MV-4-11 (cell line): Measurements from ENCODE around the gene RGS17.

Experiments used
- DNase-seq: peaks from one replicate; lab custom pipeline; 2025; lab: John Stamatoyannopoulos, UW

RGS17 gene

GRCh38 chr6:153083869-153084268 is 47.2 kb downstream of the RGS17 start:
- DNase-seq = no peak

GRCh38 chr6:153081914-153082313 is 49.2 kb downstream of the RGS17 start:
- DNase-seq = no peak

- DNase-seq = no peak
Observed at GRCh38 chr6:153076431-153076830, 54.7 kb downstream of the RGS17 start.

- DNase-seq = no peak
Observed at GRCh38 chr6:153074761-153075160, 56.3 kb downstream of the RGS17 start.

DNA sequence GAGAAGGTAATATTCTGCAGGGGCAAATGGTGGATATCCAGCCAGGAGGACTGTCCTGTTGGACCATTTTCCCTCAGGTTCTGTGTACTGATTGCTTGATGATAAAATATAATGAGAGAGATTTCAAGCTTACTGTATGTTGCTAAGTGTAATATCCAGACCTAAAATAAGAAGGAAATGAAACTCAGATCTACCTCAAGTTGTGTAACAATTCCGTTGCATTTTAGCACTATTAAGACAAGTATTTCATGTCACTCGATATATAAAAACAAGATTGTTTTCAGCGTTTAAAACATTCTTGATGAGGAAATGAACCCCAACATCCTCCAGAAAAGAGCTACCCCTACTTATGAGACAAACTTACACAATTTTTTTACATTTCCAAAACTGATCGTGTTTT is 57.2 kb downstream of the RGS17 start:
- peak; percentile 80 for DNase-seq

DNA sequence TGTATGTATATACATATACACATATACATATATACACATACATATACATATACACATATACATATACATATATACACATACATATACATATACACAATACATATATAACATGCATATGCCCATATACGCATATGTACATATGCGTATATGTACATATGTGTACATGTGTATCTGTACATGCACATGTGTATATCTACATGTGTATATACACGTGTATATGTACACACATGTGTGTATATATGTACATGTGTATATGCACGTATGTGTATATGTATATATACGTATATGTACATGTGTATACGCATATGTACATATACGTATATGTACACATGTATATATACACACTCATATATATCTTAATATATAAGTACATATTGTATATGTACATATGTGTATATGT is 60.3 kb downstream of the RGS17 start:
- no peak for DNase-seq

DNA sequence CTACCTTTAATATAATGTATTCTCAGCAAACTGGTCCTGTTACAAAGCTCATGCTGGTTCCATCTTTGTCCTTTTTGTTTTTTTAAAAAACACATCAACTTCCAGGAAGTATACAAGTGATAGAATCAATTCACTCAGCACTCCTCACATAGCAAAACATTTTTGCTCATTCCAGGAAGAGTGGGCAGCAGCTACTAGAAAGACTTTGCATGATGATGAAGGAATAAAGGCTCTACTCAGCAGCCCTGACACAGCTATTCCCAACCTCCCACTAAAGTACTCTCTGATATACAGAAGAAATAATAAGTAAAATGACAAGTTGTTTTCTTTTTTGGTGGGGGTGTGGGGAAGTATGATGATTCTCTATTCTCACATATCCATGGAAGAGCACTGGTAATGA is 61.2 kb downstream of the RGS17 start:
- no peak for DNase-seq

DNA sequence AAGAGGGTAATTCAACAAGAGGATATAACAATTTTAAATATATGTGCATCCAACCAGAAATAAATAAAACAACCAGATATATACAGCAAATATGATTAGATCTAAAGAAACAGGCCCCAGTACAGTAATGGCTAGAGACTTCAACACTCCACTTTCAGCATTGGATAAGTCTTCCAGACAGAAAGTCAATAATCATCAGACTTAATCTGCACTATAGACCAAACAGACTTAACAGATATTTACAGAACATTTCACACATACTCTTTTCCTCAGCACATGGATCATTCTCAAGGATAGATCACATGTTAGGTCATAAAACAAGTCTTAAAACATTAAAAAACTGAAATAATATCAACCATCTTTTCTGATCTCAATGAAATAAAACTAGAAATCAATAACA is 65.9 kb downstream of the RGS17 start:
- no peak for DNase-seq

GRCh38 chr6:153063936-153064335 is 67.1 kb downstream of the RGS17 start:
- no peak for DNase-seq

- DNase-seq = no peak
Observed at GRCh38 chr6:153062516-153062915, 68.6 kb downstream of the RGS17 start.

GRCh38 chr6:153059757-153060156 is 71.3 kb downstream of the RGS17 start:
- peak; percentile 46 for DNase-seq

DNA sequence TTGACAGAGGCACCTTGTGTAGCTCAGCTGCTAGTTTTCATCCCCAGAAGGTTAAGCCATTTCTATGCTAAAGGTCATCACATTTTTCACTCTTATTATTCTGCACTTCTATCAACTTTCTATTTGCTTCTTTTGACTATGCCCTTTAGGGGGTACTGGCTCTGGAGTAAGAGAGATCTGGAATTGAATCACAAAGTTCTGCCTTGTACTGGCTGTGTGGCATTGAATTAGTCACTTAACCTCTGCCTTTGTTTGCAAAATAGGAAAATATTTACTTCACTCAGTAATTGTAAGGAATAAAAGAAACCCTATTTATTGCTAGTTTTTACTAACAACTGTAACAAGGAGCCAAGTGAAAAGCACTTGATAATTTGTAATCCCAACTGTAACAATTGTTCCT is 71.8 kb downstream of the RGS17 start:
- no peak for DNase-seq

GRCh38 chr6:153058909-153059308 is 72.2 kb downstream of the RGS17 start:
- DNase-seq = no peak

GRCh38 chr6:153058291-153058690 is 72.8 kb downstream of the RGS17 start:
- DNase-seq = no peak

- DNase-seq = no peak
Observed at GRCh38 chr6:153056308-153056707, 74.8 kb downstream of the RGS17 start.

- DNase-seq = no peak
Observed at GRCh38 chr6:153051801-153052200, 79.3 kb downstream of the RGS17 start.

DNA sequence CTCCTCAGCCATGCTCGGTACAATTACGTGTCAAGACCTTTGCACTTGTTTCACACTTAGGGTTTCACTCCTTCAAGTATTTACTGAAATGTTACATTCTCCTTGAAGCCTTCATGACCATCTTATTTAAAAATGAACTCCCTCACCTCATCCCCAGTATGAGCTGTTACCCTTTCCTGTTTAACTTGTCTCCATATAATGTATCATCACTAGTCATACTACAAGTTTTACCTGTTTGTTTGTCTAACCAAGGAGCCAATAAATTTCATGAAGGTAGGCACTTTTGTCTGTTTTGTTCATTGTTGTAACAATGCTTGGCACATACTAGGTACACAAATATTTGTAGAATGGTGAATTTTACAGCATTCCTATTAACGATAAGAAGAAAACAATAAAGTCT is 82.5 kb downstream of the RGS17 start:
- DNase-seq = no peak

DNA sequence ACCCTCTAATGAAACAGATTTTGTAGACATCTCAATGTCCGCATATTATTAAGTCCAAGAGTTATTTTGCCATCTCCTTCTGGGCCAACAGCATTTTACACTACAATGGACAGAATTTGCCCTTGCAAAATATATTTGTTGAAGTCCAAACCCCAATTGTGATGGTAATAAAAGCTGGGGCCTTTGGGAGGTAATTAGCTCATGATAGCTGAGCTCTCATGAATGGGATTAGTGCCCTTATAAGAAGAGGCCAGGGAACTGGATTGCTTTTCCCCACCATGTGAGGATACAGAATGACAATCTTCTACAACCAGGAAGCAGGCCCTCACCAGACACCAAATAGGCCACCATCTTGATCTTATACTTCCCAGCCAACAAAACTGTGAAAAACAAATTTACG is 83.7 kb downstream of the RGS17 start:
- no peak for DNase-seq

DNA sequence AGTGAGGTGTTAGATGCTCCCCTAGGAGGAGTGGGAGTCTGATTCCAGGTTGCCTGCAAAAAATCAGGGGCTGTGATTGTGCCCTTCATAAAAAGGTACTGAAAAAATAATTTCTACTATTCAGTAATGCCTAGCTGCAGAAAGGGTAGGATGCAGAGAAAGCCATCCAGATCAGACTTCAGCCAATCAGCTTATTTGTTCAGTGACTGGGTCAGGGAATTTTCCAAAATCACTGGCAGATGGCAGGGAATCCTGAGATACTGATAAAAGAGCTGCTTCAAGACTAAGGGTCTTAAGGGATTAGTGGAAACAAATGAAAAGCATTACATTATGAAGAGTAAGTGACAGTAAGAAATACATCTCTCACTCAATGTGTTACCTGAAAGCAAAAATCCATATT is 85.8 kb downstream of the RGS17 start:
- no peak for DNase-seq

DNA sequence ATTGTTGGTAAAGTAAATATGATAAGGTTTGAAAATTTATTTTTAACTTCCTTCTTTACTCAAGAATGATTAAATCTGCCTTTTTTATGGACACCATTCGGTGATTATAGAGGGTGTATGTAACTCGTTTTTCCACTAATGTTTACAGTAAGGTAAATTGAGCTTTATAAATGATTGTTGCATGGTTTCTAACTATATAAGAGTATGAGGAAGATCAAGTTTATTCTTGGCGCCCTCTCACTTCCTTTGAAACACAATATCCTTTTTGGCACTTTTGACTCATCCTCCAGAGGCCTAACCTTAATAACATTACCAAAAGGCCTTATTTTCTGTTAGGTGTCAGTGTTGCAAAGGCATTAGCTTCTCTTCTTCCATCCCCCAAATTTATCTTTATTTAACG is 86.8 kb downstream of the RGS17 start:
- no peak for DNase-seq

DNA sequence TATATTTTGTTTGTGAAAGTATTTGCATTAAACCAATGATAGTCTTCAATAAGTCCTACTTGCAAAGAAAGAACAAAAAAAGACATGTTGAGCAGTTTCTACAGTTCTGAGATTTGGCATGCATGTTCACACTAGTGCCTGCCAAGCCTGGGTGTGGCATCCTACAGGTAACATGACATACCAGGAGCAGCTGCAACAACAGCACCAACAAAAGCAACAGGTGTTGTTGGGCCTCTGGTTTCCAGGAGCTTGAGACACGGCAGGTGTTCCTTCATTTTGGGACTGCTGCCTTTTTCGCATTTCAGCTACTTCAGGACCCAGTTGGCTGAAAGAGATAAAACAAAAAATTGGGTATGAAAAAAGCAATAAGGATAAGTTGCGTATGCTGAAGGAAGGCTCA is 87.4 kb downstream of the RGS17 start:
- DNase-seq = no peak

GRCh38 chr6:153038378-153039057 is 92.6 kb downstream of the RGS17 start:
- no peak for DNase-seq

DNA sequence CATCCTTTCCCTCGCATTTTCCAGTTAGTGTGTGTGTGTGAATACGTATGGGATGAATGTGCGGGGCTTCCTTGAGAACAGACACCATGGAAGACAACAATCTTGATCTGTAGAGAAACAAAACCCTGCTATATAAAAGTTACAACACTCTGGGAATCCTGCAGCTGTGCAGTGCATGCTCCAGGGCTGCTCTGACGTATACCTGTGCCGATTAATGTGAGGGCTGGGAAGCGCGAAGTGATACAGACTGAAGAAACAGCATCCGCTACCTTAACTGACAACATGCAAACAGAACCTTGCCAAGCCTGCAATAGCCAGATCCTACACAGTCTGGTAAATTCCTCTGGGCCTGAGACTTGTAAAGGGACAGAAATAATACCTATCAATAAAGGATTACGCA is 96.9 kb downstream of the RGS17 start:
- no peak for DNase-seq

DNA sequence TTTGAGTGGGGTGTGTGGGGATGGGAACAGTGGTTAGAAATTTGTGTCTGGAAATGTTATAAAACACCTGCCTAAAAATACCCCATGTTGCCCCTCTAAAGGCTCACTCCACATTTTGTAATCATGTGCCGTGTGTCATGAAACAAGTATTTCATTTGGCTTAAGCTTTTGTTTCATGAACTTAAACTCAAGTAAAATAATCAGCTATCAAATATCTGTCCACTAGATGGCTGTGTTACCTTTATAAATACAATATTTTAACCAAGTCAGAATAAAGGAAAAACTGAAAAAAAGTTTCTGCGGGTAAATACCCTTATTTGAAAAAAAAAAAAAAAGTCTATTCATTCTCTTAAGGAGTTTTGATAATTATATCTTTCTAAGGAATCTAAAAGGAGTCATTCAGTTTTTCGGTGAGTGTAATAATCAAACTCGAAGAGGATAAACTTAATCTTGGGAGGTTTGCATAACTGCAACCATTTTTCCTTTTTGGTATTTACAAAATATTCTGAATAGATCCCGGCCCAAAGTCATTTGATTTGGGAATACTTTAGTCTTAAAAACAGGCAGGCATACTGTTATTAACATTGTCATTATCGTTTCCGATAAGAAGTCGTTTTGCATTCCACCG is 98.7 kb downstream of the RGS17 start:
- peak; percentile 37 for DNase-seq
